Lung (tissue), 12 donors: ENCODE results near the gene SEZ6L. TPM values are rescaled to one million over a fixed set of nuclear protein-coding genes. Genes with fewer than 3 reads are reported as not detected.

ENCODE experiments used
- ATAC-seq: fragments of 200-7000 bp; cut with Tn5 transposase; one replicate; pipeline ENCODE4 v1.9.1; 2020; ENCODE audit warnings: moderate number of reproducible peaks; ENCODE audit not compliant: insufficient read depth, low FRiP score
- DNase-seq, 3 donors: peaks; one replicate each; pipeline ENCODE4 v3.0.0-alpha.2; 2013 to 2017
- H3K27ac ChIP-seq, 2 donors: one replicate each; pipeline ENCODE4 v1.5.1; 2013; ENCODE audit warnings: mild to moderate bottlenecking in 2 of 2, moderate library complexity in 2 of 2, control low read depth in 1 of 2, inconsistent platforms in 1 of 2, low read depth in 1 of 2, low read length in 1 of 2
- H3K27me3 ChIP-seq, 3 donors: one replicate each; pipeline ENCODE4 v1.5.1; 2013; ENCODE audit warnings: low read length in 2 of 3; ENCODE audit not compliant: control insufficient read depth in 3 of 3, insufficient read depth in 3 of 3
- H3K36me3 ChIP-seq, 4 donors: one replicate each; pipeline ENCODE4 v1.5.1; 2013; ENCODE audit warnings: low read length in 4 of 4, mild to moderate bottlenecking in 1 of 4, moderate library complexity in 1 of 4; ENCODE audit not compliant: control insufficient read depth in 4 of 4, insufficient read depth in 4 of 4
- H3K4me1 ChIP-seq, 5 donors: one replicate each; pipeline ENCODE4 v1.5.1; 2013; ENCODE audit warnings: low read length in 5 of 5, mild to moderate bottlenecking in 2 of 5, moderate library complexity in 1 of 5; ENCODE audit not compliant: control insufficient read depth in 5 of 5, insufficient read depth in 5 of 5
- H3K4me3 ChIP-seq: one replicate; pipeline ENCODE4 v1.5.1; 2013; ENCODE audit warnings: mild to moderate bottlenecking, control low read depth, moderate library complexity
- H3K9ac ChIP-seq, 2 donors: one replicate each; pipeline ENCODE4 v1.5.1; 2013; ENCODE audit warnings: low read length in 2 of 2, control low read depth in 1 of 2; ENCODE audit not compliant: insufficient read depth in 1 of 2
- H3K9me3 ChIP-seq, 4 donors: one replicate each; pipeline ENCODE4 v1.5.1; 2013; ENCODE audit warnings: low read length in 3 of 4, mild to moderate bottlenecking in 1 of 4, moderate library complexity in 1 of 4; ENCODE audit not compliant: control insufficient read depth in 4 of 4, insufficient read depth in 3 of 4
- WGBS, 2 donors: extraction: QIAGEN DNeasy Blood & Tissue Kit; methylation state at CpG; one replicate each; pipeline ENCODE4 v1.1.7; 2013; 5-methylcytosine and 5-hydroxymethylcytosine counted together
- polyA plus RNA-seq, 2 donors: library from polyadenylated mRNA; stranded (reverse); fragments of 200-250 nt; gene quantifications; one replicate each; pipeline ENCODE4 v1.2.1, GENCODE V29; 2013
- total RNA-seq, 2 donors: library from RNA; depleted of rRNA in 1 of 2; stranded (reverse); fragments of >200 nt in 1 of 2; gene quantifications; one replicate each; pipeline ENCODE4 v1.2.1, GENCODE V29; 2014 to 2021
- TF ChIP-seq, protein P1 (sequence below): IDR thresholded peaks from 2 replicates; pipeline ENCODE4 v1.5.1; 2012; ENCODE audit warnings: mild to moderate bottlenecking; ENCODE audit errors: control extremely low read depth, extremely low read depth
- donor health status: control.
- donor health status: control.
- donor health status: Bipolar disorder and iron deficiency.
- donor health status: healthy.
- donor health status: DM: yes; HTN: yes; CAD: no.

Gene SEZ6L
- total and polyA plus RNA-seq, 4 donors = 0.02 to 0.46 (median 0.08) TPM

DNA sequence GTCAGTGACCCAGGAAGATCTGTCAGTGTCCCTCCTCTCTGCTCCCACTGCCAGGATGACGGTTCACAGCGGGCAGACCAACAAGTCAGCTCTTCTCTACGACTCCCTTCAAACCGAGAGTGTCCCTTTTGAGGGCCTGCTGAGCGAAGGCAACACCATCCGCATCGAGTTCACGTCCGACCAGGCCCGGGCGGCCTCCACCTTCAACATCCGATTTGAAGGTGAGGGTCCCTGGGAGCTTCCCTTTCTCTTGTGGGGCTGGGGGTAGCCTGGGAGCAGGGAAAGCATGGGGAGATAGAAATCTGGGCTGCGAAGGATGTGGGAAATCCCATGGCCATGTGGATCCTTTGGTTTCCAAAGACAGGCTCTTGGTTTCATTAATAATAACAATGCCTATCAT lies 141.4 kb downstream of the SEZ6L start:
- Histone ChIP-seq H3K4me3 (no peak overlapping the region), H3K36me3 (no peaks in the 10 kb centered on the region), H3K27ac (no peak overlapping the region), H3K9ac (no peak overlapping the region), H3K27me3 (no peaks in the 10 kb centered on the region), H3K9me3 (peaks cover 0 to 2% (median 0%) of the 10 kb centered on the region in 4 donors), H3K4me1 (no peaks in the 10 kb centered on the region)
- no peak for ATAC-seq
- WGBS, 2 donors = 94 to 96% methylated on average over 13 of the region's 13 CpGs
- DNase-seq = no peak
- TF ChIP-seq, protein P1, sequence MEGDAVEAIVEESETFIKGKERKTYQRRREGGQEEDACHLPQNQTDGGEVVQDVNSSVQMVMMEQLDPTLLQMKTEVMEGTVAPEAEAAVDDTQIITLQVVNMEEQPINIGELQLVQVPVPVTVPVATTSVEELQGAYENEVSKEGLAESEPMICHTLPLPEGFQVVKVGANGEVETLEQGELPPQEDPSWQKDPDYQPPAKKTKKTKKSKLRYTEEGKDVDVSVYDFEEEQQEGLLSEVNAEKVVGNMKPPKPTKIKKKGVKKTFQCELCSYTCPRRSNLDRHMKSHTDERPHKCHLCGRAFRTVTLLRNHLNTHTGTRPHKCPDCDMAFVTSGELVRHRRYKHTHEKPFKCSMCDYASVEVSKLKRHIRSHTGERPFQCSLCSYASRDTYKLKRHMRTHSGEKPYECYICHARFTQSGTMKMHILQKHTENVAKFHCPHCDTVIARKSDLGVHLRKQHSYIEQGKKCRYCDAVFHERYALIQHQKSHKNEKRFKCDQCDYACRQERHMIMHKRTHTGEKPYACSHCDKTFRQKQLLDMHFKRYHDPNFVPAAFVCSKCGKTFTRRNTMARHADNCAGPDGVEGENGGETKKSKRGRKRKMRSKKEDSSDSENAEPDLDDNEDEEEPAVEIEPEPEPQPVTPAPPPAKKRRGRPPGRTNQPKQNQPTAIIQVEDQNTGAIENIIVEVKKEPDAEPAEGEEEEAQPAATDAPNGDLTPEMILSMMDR = no peak

DNA sequence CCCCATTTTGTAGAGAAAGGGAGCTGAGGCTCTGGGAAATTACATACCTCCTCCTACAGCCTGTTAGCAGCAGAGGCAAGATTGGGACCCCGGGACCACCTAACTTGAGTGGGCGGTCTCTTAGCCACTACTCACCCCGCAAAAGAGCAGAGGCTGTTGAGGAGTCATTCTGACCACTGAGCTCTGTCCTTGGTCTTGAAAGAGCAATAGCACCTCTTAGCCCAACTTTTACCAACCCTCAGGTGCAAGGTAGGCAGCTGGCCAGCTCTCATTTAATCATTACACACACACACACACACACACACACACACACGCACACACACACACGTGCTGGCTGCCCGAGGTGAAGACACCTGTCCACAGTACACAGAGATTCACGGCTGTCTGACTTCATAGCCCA lies 144.0 kb downstream of the SEZ6L start:
- Histone ChIP-seq H3K36me3 (no peaks in the 10 kb centered on the region), H3K9me3 (peaks cover 0 to 2% (median 0%) of the 10 kb centered on the region in 4 donors), H3K27me3 (no peaks in the 10 kb centered on the region), H3K27ac (no peak overlapping the region), H3K9ac (no peak overlapping the region), H3K4me3 (no peak overlapping the region), H3K4me1 (no peaks in the 10 kb centered on the region)
- 58 to 82% methylated on average over 7 of the region's 7 CpGs for WGBS, 2 donors
- ATAC-seq = no peak
- TF ChIP-seq, protein P1 = no peak
- no peak for DNase-seq

DNA sequence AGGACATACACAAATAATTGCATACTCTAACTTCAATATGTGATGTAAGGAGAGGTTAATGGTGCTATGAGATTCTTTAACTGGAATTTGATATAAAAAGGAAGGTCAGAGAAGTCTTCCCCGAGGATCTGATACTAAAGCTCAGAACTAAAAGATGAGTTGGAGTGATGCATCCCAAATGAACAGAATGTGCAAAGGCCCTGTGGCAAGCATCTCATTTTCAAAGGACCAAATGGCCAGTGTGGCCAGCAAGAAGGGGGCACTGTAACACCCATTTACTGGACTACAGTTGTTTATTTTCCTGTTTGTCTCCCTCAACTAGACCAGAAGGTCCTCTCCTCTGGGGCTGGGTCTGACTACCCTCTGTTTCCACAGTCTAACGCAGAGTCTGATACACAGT lies 144.9 kb downstream of the SEZ6L start:
- Histone ChIP-seq H3K9me3 (peaks cover 0 to 2% (median 0%) of the 10 kb centered on the region in 4 donors), H3K27ac (no peak overlapping the region), H3K4me3 (no peak overlapping the region), H3K27me3 (peaks cover 0 to 4% (median 0%) of the 10 kb centered on the region in 3 donors), H3K4me1 (no peaks in the 10 kb centered on the region), H3K36me3 (no peaks in the 10 kb centered on the region), H3K9ac (no peak overlapping the region)
- no peak for ATAC-seq
- no peak for DNase-seq
- TF ChIP-seq, protein P1 = no peak
- WGBS, 2 donors = 84 to 88% methylated on average over 2 of the region's 2 CpGs

DNA sequence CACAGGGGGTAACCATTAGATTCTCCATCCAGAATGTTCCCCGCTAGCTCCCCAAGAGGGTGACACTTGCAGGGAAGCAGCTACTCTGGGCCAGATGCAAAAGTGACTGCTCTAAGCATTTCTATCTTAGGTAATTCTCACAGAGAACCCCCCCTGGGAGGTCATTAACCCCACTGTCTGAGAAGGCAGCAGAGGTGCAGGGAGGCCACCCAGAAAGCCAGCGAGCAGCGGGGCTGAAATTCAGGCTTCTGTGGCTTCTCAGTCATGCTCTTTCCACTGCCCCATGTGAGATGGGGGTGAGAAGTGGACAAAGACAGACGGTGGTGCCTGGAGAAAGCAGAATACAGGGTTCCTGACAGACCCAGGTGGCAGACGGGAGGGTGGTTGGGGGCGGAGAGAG lies 145.4 kb downstream of the SEZ6L start:
- no peak overlapping the region for H3K27ac ChIP-seq
- TF ChIP-seq, protein P1 = no peak
- ATAC-seq (no peak), DNase-seq (no peak)
- H3K9me3 ChIP-seq = peaks cover 0 to 2% (median 0%) of the 10 kb centered on the region in 4 donors
- H3K36me3 ChIP-seq = no peaks in the 10 kb centered on the region
- no peaks in the 10 kb centered on the region for H3K4me1 ChIP-seq
- no peak overlapping the region for H3K4me3 ChIP-seq
- no peak overlapping the region for H3K9ac ChIP-seq
- WGBS, 2 donors = 57 to 59% methylated on average over 6 of the region's 6 CpGs
- peaks cover 0 to 7% (median 0%) of the 10 kb centered on the region in 3 donors for H3K27me3 ChIP-seq
